ENCODE results near the gene GNG2. TPM values are rescaled to one million over a fixed set of nuclear protein-coding genes. Genes with fewer than 3 reads are reported as not detected.

GNG2 gene
- total and polyA plus RNA-seq, 10 donors = 23.6 to 180 (median 99.1) TPM

- H3K4me3 ChIP-seq = no peak overlapping the region
- peaks cover 0 to 11% (median 9%) of the 10 kb centered on the region in 8 donors for H3K9me3 ChIP-seq
- intact Hi-C loops (cut with DNase I; ENCODE audit: low total_unique reads) = no loop called here
Observed at GRCh38 chr14:51836417-51836816, 24.0 kb upstream of the GNG2 start.

DNA sequence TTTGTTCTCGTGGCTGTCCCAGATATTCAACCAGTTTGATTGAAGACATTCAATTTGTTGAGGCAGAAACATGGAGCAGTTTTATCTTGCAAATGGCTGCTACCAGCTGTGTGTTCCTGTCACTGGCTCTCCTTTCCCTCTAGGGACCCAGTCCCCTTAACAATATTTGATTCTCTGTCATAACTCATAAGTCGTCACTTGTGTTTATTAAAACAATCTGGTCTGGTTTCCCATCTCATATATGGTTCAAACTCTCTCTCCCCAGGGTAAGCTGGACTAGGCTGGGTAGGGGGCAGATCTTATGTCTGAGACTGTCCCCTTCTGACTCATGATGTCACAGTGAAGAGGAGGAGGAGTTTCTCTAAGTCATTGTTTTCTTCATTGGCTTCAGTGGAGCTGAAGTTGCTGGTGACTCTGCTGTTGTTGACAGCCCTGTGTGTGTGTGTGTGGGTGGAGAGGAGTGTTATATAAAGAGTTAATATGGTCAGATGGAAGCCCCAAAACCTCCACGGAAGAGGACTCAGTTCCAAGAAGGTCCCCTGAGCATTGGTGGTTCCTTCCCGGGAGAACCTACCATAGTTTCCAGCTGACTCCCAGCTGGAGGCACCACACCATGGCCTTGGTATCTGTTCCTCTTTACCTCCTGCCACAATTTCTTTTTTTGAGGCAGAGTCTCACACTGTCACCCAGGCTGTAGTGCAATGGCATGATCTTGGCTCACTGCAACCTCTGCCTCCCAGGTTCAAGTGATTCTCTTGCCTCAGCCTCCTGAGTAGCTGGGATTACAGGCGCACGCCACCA, 16.1 kb upstream of the GNG2 start:
- Histone ChIP-seq H3K4me3 (no peak overlapping the region), H3K27ac (peak overlapping the region in 4 of 8 donors; percentile 18 to 96 (median 58)), H3K4me1 (peaks cover 11 to 59% (median 56%) of the 10 kb centered on the region in 6 donors), H3K36me3 (no peaks in the 10 kb centered on the region), H3K9me3 (no peaks in the 10 kb centered on the region), H3K27me3 (replicated peaks in 1 of 7) (no peaks in the 10 kb centered on the region)
- peak in 2 of 3 donors; percentile 33 to 83 for TF ChIP-seq POLR2AphosphoS5 (IDR thresholded peaks at IDR 0.05)
- TF ChIP-seq, protein P1, sequence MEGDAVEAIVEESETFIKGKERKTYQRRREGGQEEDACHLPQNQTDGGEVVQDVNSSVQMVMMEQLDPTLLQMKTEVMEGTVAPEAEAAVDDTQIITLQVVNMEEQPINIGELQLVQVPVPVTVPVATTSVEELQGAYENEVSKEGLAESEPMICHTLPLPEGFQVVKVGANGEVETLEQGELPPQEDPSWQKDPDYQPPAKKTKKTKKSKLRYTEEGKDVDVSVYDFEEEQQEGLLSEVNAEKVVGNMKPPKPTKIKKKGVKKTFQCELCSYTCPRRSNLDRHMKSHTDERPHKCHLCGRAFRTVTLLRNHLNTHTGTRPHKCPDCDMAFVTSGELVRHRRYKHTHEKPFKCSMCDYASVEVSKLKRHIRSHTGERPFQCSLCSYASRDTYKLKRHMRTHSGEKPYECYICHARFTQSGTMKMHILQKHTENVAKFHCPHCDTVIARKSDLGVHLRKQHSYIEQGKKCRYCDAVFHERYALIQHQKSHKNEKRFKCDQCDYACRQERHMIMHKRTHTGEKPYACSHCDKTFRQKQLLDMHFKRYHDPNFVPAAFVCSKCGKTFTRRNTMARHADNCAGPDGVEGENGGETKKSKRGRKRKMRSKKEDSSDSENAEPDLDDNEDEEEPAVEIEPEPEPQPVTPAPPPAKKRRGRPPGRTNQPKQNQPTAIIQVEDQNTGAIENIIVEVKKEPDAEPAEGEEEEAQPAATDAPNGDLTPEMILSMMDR (IDR thresholded peaks at IDR 0.05 in 8 of 11, conservative IDR thresholded peaks at IDR 0.05 in 3 of 11) = no peak
- no peak for DNase-seq
- 64 to 78% (median 68%) methylated on average over 6 of the region's 6 CpGs for WGBS, 5 donors
- intact Hi-C loops (cut with DNase I; ENCODE audit: low total_unique reads) = no loop called here

More at GRCh38 chr14:51836417-51836816, 24.0 kb upstream of the GNG2 start:
- no peak for DNase-seq
- TF ChIP-seq POLR2A (IDR thresholded peaks at IDR 0.05) (no peak), POLR2AphosphoS5 (IDR thresholded peaks at IDR 0.05) (no peak)
- TF ChIP-seq, protein P1 (IDR thresholded peaks at IDR 0.05 in 8 of 11, conservative IDR thresholded peaks at IDR 0.05 in 3 of 11) = no peak
- Histone ChIP-seq H3K27me3 (replicated peaks in 1 of 7) (no peaks in the 10 kb centered on the region), H3K36me3 (no peaks in the 10 kb centered on the region), H3K4me1 (no peaks in the 10 kb centered on the region), H3K27ac (no peak overlapping the region)

GRCh38 chr14:51845811-51846210, 14.6 kb upstream of the GNG2 start:
- Histone ChIP-seq H3K36me3 (no peaks in the 10 kb centered on the region), H3K9me3 (peaks cover 0 to 4% (median 0%) of the 10 kb centered on the region in 8 donors), H3K4me3 (peak overlapping the region in 1 of 8 donors; percentile 70), H3K4me1 (peaks cover 11 to 70% (median 56%) of the 10 kb centered on the region in 6 donors), H3K27me3 (replicated peaks in 1 of 7) (no peaks in the 10 kb centered on the region), H3K27ac (peak overlapping the region; percentile 23 to 96 (median 92))
- intact Hi-C loops (cut with DNase I; ENCODE audit: low total_unique reads) = no loop called here
- TF ChIP-seq, protein P1 (IDR thresholded peaks at IDR 0.05 in 8 of 11, conservative IDR thresholded peaks at IDR 0.05 in 3 of 11) = no peak
- TF ChIP-seq POLR2AphosphoS5 (IDR thresholded peaks at IDR 0.05) (no peak), POLR2A (IDR thresholded peaks at IDR 0.05) (no peak)
- DNase-seq = no peak
- 66 to 89% (median 81%) methylated on average over 3 of the region's 3 CpGs for WGBS, 5 donors
